Tibial nerve (tissue), 4 donors: ENCODE data around the gene PXDC1. TPM values are rescaled to one million over a fixed set of nuclear protein-coding genes. Genes with fewer than 3 reads are reported as not detected.

Experiments
- DNase-seq, 2 donors: peaks; one replicate each; pipeline ENCODE4 v3.0.0-alpha.2; 2019; ENCODE audit warnings: low spot score in 2 of 2
- H3K27ac ChIP-seq, 4 donors: fragments of 200-600 bp; sonication (generic) in 3 of 4; one replicate each; pipeline ENCODE4 v1.5.1; 2017 to 2019; ENCODE audit warnings: mild to moderate bottlenecking in 1 of 4
- H3K27me3 ChIP-seq, 2 donors: fragments of 200-600 bp; sonication (generic) in 1 of 2; one replicate each; pipeline versions ENCODE4 v1.5.1 to v1.6.0; 2017 to 2019
- H3K36me3 ChIP-seq, 3 donors: fragments of 200-600 bp; sonication (generic); one replicate each; pipeline ENCODE4 v1.5.1; 2018 to 2019
- H3K4me1 ChIP-seq, 4 donors: fragments of 200-600 bp; sonication (generic) in 3 of 4; one replicate each; pipeline ENCODE4 v1.5.1; 2017 to 2019
- H3K4me3 ChIP-seq, 4 donors: fragments of 200-600 bp; sonication (generic) in 3 of 4; one replicate each; pipeline ENCODE4 v1.5.1; 2017 to 2019; ENCODE audit warnings: mild to moderate bottlenecking in 1 of 4, moderate library complexity in 1 of 4
- H3K9me3 ChIP-seq, 4 donors: fragments of 200-600 bp; sonication (generic) in 3 of 4; one replicate each; pipeline ENCODE4 v1.5.1; 2017 to 2019
- CTCF ChIP-seq, 5 experiments: fragments of 200-600 bp in 3 of 5; fragments of 450-650 bp in 2 of 5; sonication (generic) in 3 of 5; IDR thresholded peaks; one replicate each; pipeline ENCODE4 v1.5.1; 2016 to 2019; ENCODE audit warnings: antibody characterized with exemption in 5 of 5, mild to moderate bottlenecking in 3 of 5, moderate library complexity in 2 of 5
- EP300 ChIP-seq, 2 donors: sonication (generic); formaldehyde crosslinking; IDR thresholded peaks; one replicate each; pipeline ENCODE4 v1.6.1; 2017; ENCODE audit warnings: antibody characterized with exemption in 2 of 2, mild to moderate bottlenecking in 1 of 2
- POLR2A ChIP-seq, 2 donors: fragments of 450-650 bp; IDR thresholded peaks; one replicate each; pipeline ENCODE4 v1.6.1; 2017; ENCODE audit warnings: antibody characterized with exemption in 2 of 2, mild to moderate bottlenecking in 2 of 2, moderate library complexity in 2 of 2
- WGBS, 2 donors: methylation state at CpG; one replicate each; pipeline ENCODE4 v1.1.5; 2018; 5-methylcytosine and 5-hydroxymethylcytosine counted together
- total RNA-seq, 4 donors: library from RNA; depleted of rRNA; stranded (reverse); fragments of >200 nt; gene quantifications; one replicate each; pipeline ENCODE4 v1.1.0, GENCODE V29; 2016

PXDC1 gene
- total RNA-seq, 4 donors from 2014 or later: 93.6 to 174 (median 113) TPM

- peaks cover 0 to 5% (median 0%) of the 10 kb centered on the region in 4 donors for H3K9me3 ChIP-seq
- H3K27ac ChIP-seq: no peak overlapping the region
- 81 to 86% methylated on average over 4 of the region's 4 CpGs for WGBS, 2 donors
- peaks cover 0 to 5% (median 0%) of the 10 kb centered on the region in 3 donors for H3K36me3 ChIP-seq
- DNase-seq: no peak
- TF ChIP-seq POLR2A (IDR thresholded peaks at IDR 0.05) (no peak), EP300 (IDR thresholded peaks at IDR 0.05) (no peak), CTCF (IDR thresholded peaks at IDR 0.05) (no peak)
- no peak overlapping the region for H3K4me3 ChIP-seq
- no peaks in the 10 kb centered on the region for H3K4me1 ChIP-seq
- no peaks in the 10 kb centered on the region for H3K27me3 ChIP-seq
Observed at GRCh38 chr6:3708540-3708939, 43.0 kb downstream of the PXDC1 start.

- no peak overlapping the region for H3K4me3 ChIP-seq
- no peaks in the 10 kb centered on the region for H3K4me1 ChIP-seq
- peaks cover 0 to 5% (median 0%) of the 10 kb centered on the region in 3 donors for H3K36me3 ChIP-seq
- TF ChIP-seq EP300 (IDR thresholded peaks at IDR 0.05): no peak
- no peak for TF ChIP-seq POLR2A (IDR thresholded peaks at IDR 0.05)
- TF ChIP-seq CTCF (IDR thresholded peaks at IDR 0.05): no peak
- H3K27me3 ChIP-seq: no peaks in the 10 kb centered on the region
- WGBS, 2 donors: 85 to 90% methylated on average over 10 of the region's 10 CpGs
- H3K9me3 ChIP-seq: peaks cover 0 to 5% (median 0%) of the 10 kb centered on the region in 4 donors
- no peak for DNase-seq
- no peak overlapping the region for H3K27ac ChIP-seq
Observed at GRCh38 chr6:3707751-3708412, 43.6 kb downstream of the PXDC1 start.

- H3K9me3 ChIP-seq: peaks cover 0 to 5% (median 0%) of the 10 kb centered on the region in 4 donors
- 65 to 87% methylated on average over 2 of the region's 2 CpGs for WGBS, 2 donors
- peaks cover 0 to 5% (median 0%) of the 10 kb centered on the region in 3 donors for H3K36me3 ChIP-seq
- no peak overlapping the region for H3K27ac ChIP-seq
- no peak overlapping the region for H3K4me3 ChIP-seq
- H3K27me3 ChIP-seq: no peaks in the 10 kb centered on the region
- no peak for TF ChIP-seq EP300 (IDR thresholded peaks at IDR 0.05)
- no peak for TF ChIP-seq CTCF (IDR thresholded peaks at IDR 0.05)
- DNase-seq: no peak
- no peaks in the 10 kb centered on the region for H3K4me1 ChIP-seq
Observed at GRCh38 chr6:3707024-3707423, 44.5 kb downstream of the PXDC1 start.

GRCh38 chr6:3706547-3706946, 45.0 kb downstream of the PXDC1 start:
- TF ChIP-seq CTCF (IDR thresholded peaks at IDR 0.05) (no peak), EP300 (IDR thresholded peaks at IDR 0.05) (no peak), POLR2A (IDR thresholded peaks at IDR 0.05) (no peak)
- Histone ChIP-seq H3K4me3 (no peak overlapping the region), H3K27me3 (no peaks in the 10 kb centered on the region), H3K27ac (no peak overlapping the region), H3K36me3 (peaks cover 0 to 5% (median 0%) of the 10 kb centered on the region in 3 donors), H3K9me3 (peaks cover 0 to 5% (median 0%) of the 10 kb centered on the region in 4 donors), H3K4me1 (no peaks in the 10 kb centered on the region)
- no peak for DNase-seq
- WGBS, 2 donors: 90 to 93% methylated on average over 4 of the region's 4 CpGs

GRCh38 chr6:3701631-3702030, 49.9 kb downstream of the PXDC1 start:
- Histone ChIP-seq H3K36me3 (no peaks in the 10 kb centered on the region), H3K4me1 (peaks cover 0 to 4% (median 0%) of the 10 kb centered on the region in 4 donors), H3K27ac (no peak overlapping the region), H3K4me3 (no peak overlapping the region), H3K9me3 (peaks cover 0 to 5% (median 0%) of the 10 kb centered on the region in 4 donors), H3K27me3 (no peaks in the 10 kb centered on the region)
- no peak for DNase-seq
- 67 to 72% methylated on average over 5 of the region's 5 CpGs for WGBS, 2 donors
- TF ChIP-seq POLR2A (IDR thresholded peaks at IDR 0.05) (no peak), CTCF (IDR thresholded peaks at IDR 0.05) (no peak), EP300 (IDR thresholded peaks at IDR 0.05) (no peak)
